UCSD-AML1 (cell line): ENCODE measurements around the gene ZRANB1.

Experiments used
- DNase-seq: peaks from one replicate; lab custom pipeline; 2025; ENCODE audit not compliant: unreplicated experiment; lab: John Stamatoyannopoulos, UW

The ZRANB1 gene

DNA sequence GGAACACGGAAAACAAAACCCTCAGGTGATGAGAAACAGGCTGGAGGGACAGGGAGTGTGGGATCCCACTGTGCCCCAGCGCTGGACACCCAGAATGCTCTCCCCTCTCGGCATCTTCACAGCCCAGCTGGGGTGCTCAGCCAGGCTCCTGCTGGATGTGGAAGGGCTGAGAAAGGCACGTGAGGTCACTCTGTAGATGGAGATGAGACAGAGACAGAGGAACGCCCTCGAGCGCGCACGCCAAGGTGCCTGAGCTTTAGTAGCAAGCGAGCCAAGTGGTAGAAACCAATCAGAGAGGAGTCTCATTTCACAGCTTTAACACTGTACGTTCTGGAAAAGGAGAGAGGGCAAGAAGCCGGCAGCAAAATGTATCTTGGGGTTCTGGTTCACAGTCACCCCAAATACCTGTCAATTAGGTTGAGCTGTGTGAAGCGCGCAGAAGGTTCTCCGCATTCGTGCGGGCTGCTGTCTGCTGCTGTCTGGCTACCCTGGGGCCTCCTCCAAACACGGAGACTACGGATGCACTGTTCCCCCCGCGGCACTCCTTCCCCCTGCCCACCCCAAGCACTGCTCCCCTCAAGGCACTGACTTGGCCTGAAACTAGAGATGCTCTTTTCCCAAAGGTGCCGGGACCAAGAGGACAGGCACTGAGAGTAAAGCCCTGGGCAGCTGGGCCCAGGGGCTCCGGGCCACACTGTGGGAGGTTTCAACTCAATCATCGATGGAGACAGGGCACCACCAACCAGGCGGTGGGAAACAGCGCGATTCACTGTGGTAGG lies 91.4 kb downstream of the ZRANB1 start:
- no peak for DNase-seq

DNA sequence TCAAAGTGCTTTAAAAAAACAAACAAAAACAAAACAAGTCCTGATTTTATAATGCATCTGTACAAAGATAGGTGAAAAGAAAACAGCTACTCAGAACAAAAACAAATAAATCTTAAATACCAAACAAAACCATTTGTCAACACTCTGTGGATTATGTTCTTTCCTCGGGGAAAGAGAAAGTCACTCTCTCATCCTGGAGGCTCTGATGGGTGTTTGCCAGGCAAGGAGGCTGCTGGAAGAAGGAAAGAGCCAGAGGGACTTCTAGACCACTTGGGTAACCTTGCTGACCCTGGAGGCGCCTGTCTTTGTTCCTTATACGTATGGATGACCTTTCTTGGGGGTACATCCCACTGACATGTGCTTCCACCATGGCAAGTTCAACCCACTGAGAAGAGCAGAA lies 92.8 kb downstream of the ZRANB1 start:
- DNase-seq, result no peak

GRCh38 chr10:125035136-125035535 lies 93.2 kb downstream of the ZRANB1 start:
- DNase-seq, result no peak

DNA sequence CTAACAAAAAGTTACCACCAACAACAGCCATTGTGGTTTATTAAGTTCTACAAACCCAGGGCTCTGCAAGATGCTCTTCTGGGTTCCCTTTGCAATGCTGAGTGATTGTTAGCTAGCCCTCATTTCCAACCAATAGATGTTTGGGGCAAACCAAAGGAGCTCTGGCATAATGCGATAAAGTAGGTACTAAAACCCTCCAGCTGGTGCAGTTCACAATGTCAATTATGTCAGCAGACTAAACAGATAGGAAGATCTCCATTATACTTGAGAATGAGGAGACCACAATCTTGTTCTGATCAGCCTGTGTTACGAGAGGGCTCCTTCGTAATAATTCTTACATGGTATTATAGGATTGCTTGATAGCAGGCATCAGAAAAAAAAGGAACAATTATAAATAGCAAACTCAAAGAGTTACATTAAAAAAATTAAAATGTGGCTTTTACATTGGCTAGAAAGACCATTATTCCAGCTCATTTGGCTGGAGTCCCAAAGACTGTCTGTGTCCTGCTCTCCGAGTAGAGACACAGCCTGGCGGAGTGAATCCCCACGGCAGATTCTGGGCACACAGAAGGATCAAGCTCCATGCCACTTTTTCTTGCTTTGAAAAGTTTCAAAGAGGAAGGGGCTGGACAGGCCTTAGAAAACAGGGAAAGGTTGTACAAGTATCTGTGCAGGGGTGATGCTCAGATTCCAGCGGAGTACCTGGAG lies 93.8 kb downstream of the ZRANB1 start:
- DNase-seq, result no peak

DNA sequence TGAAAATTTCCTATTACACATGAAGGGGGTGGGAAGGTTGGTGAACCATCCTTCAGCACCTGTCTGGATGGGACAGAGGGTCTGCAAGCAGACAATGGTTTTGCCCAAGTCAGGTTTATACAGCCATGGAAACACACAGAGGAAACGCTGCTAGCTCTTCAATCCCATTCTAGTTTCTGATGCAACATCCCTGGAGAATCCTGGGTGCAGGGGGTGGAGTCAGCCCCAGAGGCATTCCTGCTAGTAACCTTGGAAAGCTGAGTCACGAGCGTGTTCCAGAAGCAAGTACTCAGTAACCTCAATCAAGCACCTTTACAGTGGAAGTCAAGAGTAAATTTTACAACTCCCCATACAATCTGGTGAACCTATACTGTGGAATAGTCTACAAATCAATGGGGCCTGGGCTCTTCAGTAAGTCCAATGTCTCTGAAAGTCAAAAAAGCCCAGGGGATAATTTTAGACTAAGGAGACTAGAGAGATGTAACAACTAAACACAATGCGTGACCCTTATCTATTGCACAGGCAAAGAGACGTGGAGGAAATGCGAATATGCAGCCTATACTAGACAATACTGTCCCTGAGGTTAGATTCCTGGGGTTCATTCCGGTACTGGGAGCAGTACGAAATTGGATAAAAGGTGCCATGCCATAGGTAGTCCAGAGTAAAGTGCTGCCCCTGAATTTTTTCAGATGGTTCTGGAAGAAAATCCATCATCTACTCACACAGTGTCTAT lies 95.4 kb downstream of the ZRANB1 start:
- DNase-seq, result no peak
